Spleen (tissue), 7 donors: ENCODE results near the gene LRRK1.

Experiments
- POLR2A ChIP-seq, 3 donors: fragments of 450-650 bp; IDR thresholded peaks; one replicate each; pipeline ENCODE4 v1.5.1; 2017; ENCODE audit warnings: antibody characterized with exemption in 3 of 3, mild to moderate bottlenecking in 1 of 3
- POLR2AphosphoS5 ChIP-seq, 3 donors: sonication (generic); formaldehyde crosslinking; IDR thresholded peaks; one replicate each; pipeline ENCODE4 v1.5.1; 2017; ENCODE audit warnings: antibody characterized with exemption in 3 of 3
- TF ChIP-seq, protein P1 (sequence below), 11 experiments: fragments of 200-600 bp in 7 of 11; fragments of 450-650 bp in 4 of 11; sonication (generic) in 4 of 11; IDR thresholded peaks in 8 of 11; conservative IDR thresholded peaks in 3 of 11; 1 replicate in 7 of 11; 2 replicates in 4 of 11; pipeline versions ENCODE4 v1.4.0 to v1.8.0; 2016 to 2021; ENCODE audit warnings: antibody characterized with exemption in 11 of 11, inconsistent platforms in 4 of 11, mild to moderate bottlenecking in 1 of 11
- donor health status: DM: no; HTN: no; CAD: no; lungs with moderate emphysema.
- donor health status: DM: no; HTN: no; CAD: no.
- donor health status: DM: no; HTN: no; CAD: no.

DNA sequence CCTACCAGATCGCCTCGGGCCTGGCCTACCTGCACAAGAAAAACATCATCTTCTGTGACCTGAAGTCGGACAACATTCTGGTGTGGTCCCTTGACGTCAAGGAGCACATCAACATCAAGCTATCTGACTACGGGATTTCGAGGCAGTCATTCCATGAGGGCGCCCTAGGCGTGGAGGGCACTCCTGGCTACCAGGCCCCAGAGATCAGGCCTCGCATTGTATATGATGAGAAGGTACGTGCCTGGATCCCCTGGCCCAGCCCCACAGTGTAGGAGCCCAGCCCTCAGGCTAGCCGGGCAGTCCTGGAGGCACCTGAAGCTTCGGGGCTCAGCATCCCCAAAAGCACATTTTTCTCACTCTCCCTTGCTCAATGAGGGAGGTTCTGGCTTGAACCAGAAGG is 135.8 kb downstream of the LRRK1 start:
- no peak for TF ChIP-seq POLR2AphosphoS5 (IDR thresholded peaks at IDR 0.05)
- TF ChIP-seq, protein P1, sequence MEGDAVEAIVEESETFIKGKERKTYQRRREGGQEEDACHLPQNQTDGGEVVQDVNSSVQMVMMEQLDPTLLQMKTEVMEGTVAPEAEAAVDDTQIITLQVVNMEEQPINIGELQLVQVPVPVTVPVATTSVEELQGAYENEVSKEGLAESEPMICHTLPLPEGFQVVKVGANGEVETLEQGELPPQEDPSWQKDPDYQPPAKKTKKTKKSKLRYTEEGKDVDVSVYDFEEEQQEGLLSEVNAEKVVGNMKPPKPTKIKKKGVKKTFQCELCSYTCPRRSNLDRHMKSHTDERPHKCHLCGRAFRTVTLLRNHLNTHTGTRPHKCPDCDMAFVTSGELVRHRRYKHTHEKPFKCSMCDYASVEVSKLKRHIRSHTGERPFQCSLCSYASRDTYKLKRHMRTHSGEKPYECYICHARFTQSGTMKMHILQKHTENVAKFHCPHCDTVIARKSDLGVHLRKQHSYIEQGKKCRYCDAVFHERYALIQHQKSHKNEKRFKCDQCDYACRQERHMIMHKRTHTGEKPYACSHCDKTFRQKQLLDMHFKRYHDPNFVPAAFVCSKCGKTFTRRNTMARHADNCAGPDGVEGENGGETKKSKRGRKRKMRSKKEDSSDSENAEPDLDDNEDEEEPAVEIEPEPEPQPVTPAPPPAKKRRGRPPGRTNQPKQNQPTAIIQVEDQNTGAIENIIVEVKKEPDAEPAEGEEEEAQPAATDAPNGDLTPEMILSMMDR (IDR thresholded peaks at IDR 0.05 in 8 of 11, conservative IDR thresholded peaks at IDR 0.05 in 3 of 11): no peak
- no peak for TF ChIP-seq POLR2A (IDR thresholded peaks at IDR 0.05)
